T-helper 2 cell treated with Interferon-gamma antibody and Interleukin-4, amounts not matched to agents 5 μg/mL and 100 μg/mL, for 36 hours (primary cell): ENCODE measurements around the gene PCDHA12.

Experiments used
- DNase-seq: peaks from one replicate; pipeline ENCODE4 v3.0.0; 2021; ENCODE audit warnings: low spot score
- H3K27ac Mint-ChIP-seq: one replicate; pipeline ENCODE4 v1.8.0; 2021; ENCODE audit warnings: mild to moderate bottlenecking, mixed read lengths
- H3K27me3 Mint-ChIP-seq: one replicate; pipeline ENCODE4 v1.8.0; 2021; ENCODE audit warnings: low read depth, mixed read lengths
- H3K36me3 Mint-ChIP-seq: one replicate; pipeline ENCODE4 v1.8.0; 2021; ENCODE audit warnings: low read depth, mixed read lengths
- H3K4me1 Mint-ChIP-seq: one replicate; pipeline ENCODE4 v1.8.0; 2021; ENCODE audit warnings: low read depth, mixed read lengths
- H3K4me3 Mint-ChIP-seq: one replicate; pipeline ENCODE4 v1.8.0; 2022; ENCODE audit warnings: mild to moderate bottlenecking, moderate library complexity, mixed read lengths
- H3K9me3 Mint-ChIP-seq: one replicate; pipeline ENCODE4 v1.8.0; 2021; ENCODE audit warnings: mixed read lengths

Gene PCDHA12

DNA sequence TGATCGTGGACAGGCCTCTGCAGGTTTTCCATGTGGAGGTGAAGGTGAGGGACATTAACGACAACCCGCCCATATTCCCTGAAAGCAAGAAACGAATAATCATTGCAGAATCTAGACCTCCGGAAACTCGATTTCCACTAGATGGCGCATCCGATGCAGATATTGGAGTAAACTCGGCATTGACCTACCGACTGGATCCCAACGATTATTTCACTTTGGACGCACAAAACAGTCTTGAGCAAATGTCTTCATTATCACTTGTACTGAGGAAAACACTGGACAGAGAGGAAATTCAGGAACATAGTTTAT is 7.4 kb downstream of the PCDHA12 start:
- Mint-ChIP-seq H3K27me3 (no peaks in the 10 kb centered on the region), H3K27ac (peak overlapping the region; percentile 53), H3K4me3 (no peak overlapping the region), H3K9me3 (peaks cover 39% of the 10 kb centered on the region), H3K4me1 (no peaks in the 10 kb centered on the region), H3K36me3 (peaks cover 1% of the 10 kb centered on the region)
- no peak for DNase-seq

DNA sequence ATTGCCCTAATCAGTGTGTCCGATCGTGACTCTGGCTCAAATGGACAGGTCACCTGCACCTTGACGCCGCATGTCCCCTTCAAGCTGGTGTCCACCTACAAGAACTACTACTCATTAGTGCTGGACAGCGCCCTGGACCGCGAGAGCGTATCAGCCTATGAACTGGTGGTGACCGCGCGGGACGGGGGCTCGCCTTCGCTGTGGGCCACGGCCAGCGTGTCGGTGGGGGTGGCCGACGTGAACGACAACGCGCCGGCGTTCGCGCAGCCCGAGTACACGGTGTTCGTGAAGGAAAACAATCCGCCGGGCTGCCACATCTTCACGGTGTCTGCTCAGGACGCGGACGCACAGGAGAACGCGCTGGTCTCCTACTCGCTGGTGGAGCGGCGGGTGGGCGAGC is 8.3 kb downstream of the PCDHA12 start:
- no peak for DNase-seq
- H3K4me3 Mint-ChIP-seq, result no peak overlapping the region
- H3K27me3 Mint-ChIP-seq, result no peaks in the 10 kb centered on the region
- peaks cover 45% of the 10 kb centered on the region for H3K9me3 Mint-ChIP-seq
- peaks cover 1% of the 10 kb centered on the region for H3K36me3 Mint-ChIP-seq
- no peaks in the 10 kb centered on the region for H3K4me1 Mint-ChIP-seq
- H3K27ac Mint-ChIP-seq, result no peak overlapping the region

- peaks cover 40% of the 10 kb centered on the region for H3K9me3 Mint-ChIP-seq
- no peak overlapping the region for H3K4me3 Mint-ChIP-seq
- no peaks in the 10 kb centered on the region for H3K27me3 Mint-ChIP-seq
- peaks cover 1% of the 10 kb centered on the region for H3K36me3 Mint-ChIP-seq
- no peak overlapping the region for H3K27ac Mint-ChIP-seq
- no peak for DNase-seq
- no peaks in the 10 kb centered on the region for H3K4me1 Mint-ChIP-seq
These were observed 9.0 kb downstream of the PCDHA12 start for GRCh38 chr5:140883927-140884697.

GRCh38 chr5:140916325-140916724 is 41.2 kb downstream of the PCDHA12 start:
- DNase-seq, result no peak
- Mint-ChIP-seq H3K27me3 (no peaks in the 10 kb centered on the region), H3K27ac (no peak overlapping the region), H3K4me3 (no peak overlapping the region), H3K4me1 (no peaks in the 10 kb centered on the region), H3K9me3 (peaks cover 18% of the 10 kb centered on the region), H3K36me3 (no peaks in the 10 kb centered on the region)

- Mint-ChIP-seq H3K27me3 (peaks cover 14% of the 10 kb centered on the region), H3K4me3 (no peak overlapping the region), H3K27ac (no peak overlapping the region), H3K9me3 (peaks cover 7% of the 10 kb centered on the region), H3K36me3 (no peaks in the 10 kb centered on the region), H3K4me1 (peaks cover 1% of the 10 kb centered on the region)
- no peak for DNase-seq
These were observed 48.5 kb downstream of the PCDHA12 start for GRCh38 chr5:140923601-140924000.

GRCh38 chr5:140925806-140926442 is 50.8 kb downstream of the PCDHA12 start, which contains the start of gene PCDHAC1:
Gene PCDHAC1 (plus strand): TSS chr5:140926299. CDS start chr5:140926893, 594 bp downstream.
- H3K27ac Mint-ChIP-seq, result no peak within 1 kb of the TSS
- no peaks in the 10 kb centered on the region for H3K36me3 Mint-ChIP-seq
- peaks cover 1% of the 10 kb centered on the region for H3K4me1 Mint-ChIP-seq
- H3K4me3 Mint-ChIP-seq, result peak within 1 kb of the TSS; percentile 34
- peaks cover 15% of the 10 kb centered on the region for H3K27me3 Mint-ChIP-seq
- DNase-seq, result no peak
- H3K9me3 Mint-ChIP-seq, result peaks cover 12% of the 10 kb centered on the region

GRCh38 chr5:140926443-140927227 is 51.5 kb downstream of the PCDHA12 start:
- peak overlapping the region; percentile 34 for H3K4me3 Mint-ChIP-seq
- H3K4me1 Mint-ChIP-seq, result peaks cover 1% of the 10 kb centered on the region
- no peak overlapping the region for H3K27ac Mint-ChIP-seq
- peaks cover 12% of the 10 kb centered on the region for H3K9me3 Mint-ChIP-seq
- no peak for DNase-seq
- no peaks in the 10 kb centered on the region for H3K36me3 Mint-ChIP-seq
- H3K27me3 Mint-ChIP-seq, result peaks cover 15% of the 10 kb centered on the region

DNA sequence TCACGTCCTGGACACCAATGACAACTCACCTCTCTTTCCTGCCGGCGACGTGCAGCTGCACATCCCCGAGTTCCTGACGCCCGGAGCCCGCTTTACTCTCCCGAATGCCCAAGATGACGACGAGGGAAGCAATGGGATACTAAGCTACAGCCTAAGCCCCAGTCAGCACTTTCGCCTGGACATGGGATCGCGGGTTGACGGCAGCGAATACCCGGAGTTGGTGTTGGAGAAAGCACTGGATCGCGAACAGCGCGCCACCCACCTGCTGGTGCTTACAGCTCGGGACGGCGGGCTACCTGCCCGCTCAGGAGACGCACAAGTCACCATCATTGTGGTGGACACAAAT is 52.1 kb downstream of the PCDHA12 start:
- no peak for DNase-seq
- Mint-ChIP-seq H3K27ac (no peak overlapping the region), H3K4me1 (peaks cover 1% of the 10 kb centered on the region), H3K27me3 (peaks cover 15% of the 10 kb centered on the region), H3K36me3 (no peaks in the 10 kb centered on the region), H3K4me3 (no peak overlapping the region), H3K9me3 (peaks cover 12% of the 10 kb centered on the region)
